ENCODE results near the gene IRAK2.

- no peak for TF ChIP-seq CTCF (conservative IDR thresholded peaks at IDR 0.05; ENCODE audit: low read depth, low read length)
- no peak for TF ChIP-seq EZH2phosphoT487 (IDR thresholded peaks at IDR 0.05; ENCODE audit: borderline replicate concordance, low read length)
- no peak for TF ChIP-seq EZH2 (IDR thresholded peaks at IDR 0.05; ENCODE audit: low read length, unreplicated experiment)
Measured at GRCh38 chr3:10145685-10146084, 19.0 kb upstream of the IRAK2 start.
